Calu3 (cell line): Measurements from ENCODE around the gene LRTM1. TPM values are rescaled to one million over a fixed set of nuclear protein-coding genes. Genes with fewer than 3 reads are reported as not detected.

Source experiments
- BruUV-seq: library from RNA; stranded (reverse); fragments of 400-500 nt; replicated peaks from 2 replicates; lab custom pipeline; 2021; lab: Mats Ljungman, UMichigan
- CTCF ChIA-PET: fragments of 300-600 bp; sonication (Branson Sonifier 250); formaldehyde crosslinking; loops from one replicate; lab custom pipeline; 2022; ENCODE audit warnings: antibody characterized with exemption; lab: Charles Lee
- DNase-seq: peaks from one replicate; pipeline ENCODE4 v3.0.0; 2022
- H3K27ac Mint-ChIP-seq: one replicate; pipeline ENCODE4 v1.8.0; 2022; ENCODE audit warnings: mixed read lengths; ENCODE audit not compliant: unreplicated experiment
- H3K27me3 Mint-ChIP-seq: one replicate; pipeline ENCODE4 v1.8.0; 2022; ENCODE audit warnings: mixed read lengths; ENCODE audit not compliant: unreplicated experiment
- H3K36me3 Mint-ChIP-seq: one replicate; pipeline ENCODE4 v1.8.0; 2022; ENCODE audit warnings: mild to moderate bottlenecking, moderate library complexity, mixed read lengths; ENCODE audit not compliant: insufficient read depth, unreplicated experiment
- H3K4me1 Mint-ChIP-seq: one replicate; pipeline ENCODE4 v1.8.0; 2022; ENCODE audit warnings: mild to moderate bottlenecking, low read depth, mixed read lengths; ENCODE audit not compliant: unreplicated experiment
- H3K4me3 Mint-ChIP-seq: one replicate; pipeline ENCODE4 v1.8.0; 2022; ENCODE audit warnings: mild to moderate bottlenecking, low read depth, moderate library complexity, mixed read lengths; ENCODE audit not compliant: unreplicated experiment
- H3K9me3 Mint-ChIP-seq: one replicate; pipeline ENCODE4 v1.8.0; 2022; ENCODE audit warnings: low read depth, mixed read lengths; ENCODE audit not compliant: unreplicated experiment
- intact Hi-C: fragments of 100-400 bp; cut with micrococcal nuclease; formaldehyde crosslinking; loops from one replicate; pipeline ENCODE4 v1.10.0; 2022; ENCODE audit not compliant: unreplicated experiment
- total RNA-seq: library from RNA; stranded (reverse); gene quantifications from 2 replicates; pipeline ENCODE4 v1.2.3, GENCODE V29; 2022
- TF ChIP-seq, protein P1 (sequence below): fragments of 200-600 bp; IDR thresholded peaks from one replicate; pipeline ENCODE4 v1.8.0; 2022; ENCODE audit warnings: antibody characterized with exemption; ENCODE audit not compliant: unreplicated experiment

Gene LRTM1
- total RNA-seq, 1 experiment from 2014 or later: not detected

- intact Hi-C loops: no loop called here
- Mint-ChIP-seq H3K4me3 (no peak overlapping the region), H3K4me1 (no peaks in the 10 kb centered on the region), H3K27ac (no peak overlapping the region), H3K36me3 (no peaks in the 10 kb centered on the region), H3K27me3 (peaks cover 28% of the 10 kb centered on the region), H3K9me3 (peaks cover 3% of the 10 kb centered on the region)
- TF ChIP-seq, protein P1, sequence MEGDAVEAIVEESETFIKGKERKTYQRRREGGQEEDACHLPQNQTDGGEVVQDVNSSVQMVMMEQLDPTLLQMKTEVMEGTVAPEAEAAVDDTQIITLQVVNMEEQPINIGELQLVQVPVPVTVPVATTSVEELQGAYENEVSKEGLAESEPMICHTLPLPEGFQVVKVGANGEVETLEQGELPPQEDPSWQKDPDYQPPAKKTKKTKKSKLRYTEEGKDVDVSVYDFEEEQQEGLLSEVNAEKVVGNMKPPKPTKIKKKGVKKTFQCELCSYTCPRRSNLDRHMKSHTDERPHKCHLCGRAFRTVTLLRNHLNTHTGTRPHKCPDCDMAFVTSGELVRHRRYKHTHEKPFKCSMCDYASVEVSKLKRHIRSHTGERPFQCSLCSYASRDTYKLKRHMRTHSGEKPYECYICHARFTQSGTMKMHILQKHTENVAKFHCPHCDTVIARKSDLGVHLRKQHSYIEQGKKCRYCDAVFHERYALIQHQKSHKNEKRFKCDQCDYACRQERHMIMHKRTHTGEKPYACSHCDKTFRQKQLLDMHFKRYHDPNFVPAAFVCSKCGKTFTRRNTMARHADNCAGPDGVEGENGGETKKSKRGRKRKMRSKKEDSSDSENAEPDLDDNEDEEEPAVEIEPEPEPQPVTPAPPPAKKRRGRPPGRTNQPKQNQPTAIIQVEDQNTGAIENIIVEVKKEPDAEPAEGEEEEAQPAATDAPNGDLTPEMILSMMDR: no peak
- CTCF ChIA-PET: no interaction called here
- BruUV-seq: no TSS peak
- DNase-seq: no peak
Measured at GRCh38 chr3:54876694-54877093, 51.2 kb downstream of the LRTM1 start.

DNA sequence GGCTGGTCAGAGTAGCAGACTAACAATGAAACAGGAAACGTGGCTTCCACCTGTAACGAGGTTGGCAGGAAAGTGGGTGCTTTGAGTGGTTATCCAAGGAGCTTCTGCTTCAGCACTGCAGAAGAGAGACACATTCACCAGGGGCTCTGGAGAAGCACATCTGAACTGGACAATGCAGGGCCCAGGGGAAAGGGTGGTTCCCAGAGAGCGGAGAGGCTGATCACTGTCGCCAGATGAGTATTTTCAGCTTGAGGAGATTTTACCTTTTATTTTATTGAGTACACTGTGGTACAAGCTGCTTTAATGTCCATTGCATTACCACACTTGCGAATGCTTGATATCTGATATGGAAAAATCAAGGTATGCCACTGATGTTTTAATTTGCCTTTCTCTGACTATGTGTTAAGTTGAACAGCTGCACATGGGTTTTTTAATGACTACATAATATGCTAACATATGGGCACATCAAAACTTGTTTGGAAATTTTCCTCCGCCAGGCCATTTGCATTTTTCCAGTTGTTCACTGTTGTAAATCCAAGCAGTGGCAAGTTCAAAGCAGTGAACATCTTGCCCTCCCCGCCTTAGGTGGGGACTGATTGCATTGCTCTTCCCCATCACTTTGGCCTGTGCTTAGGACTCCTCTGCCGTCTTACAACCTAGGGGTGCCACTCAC is 52.1 kb downstream of the LRTM1 start:
- TF ChIP-seq, protein P1: no peak
- CTCF ChIA-PET: no interaction called here
- intact Hi-C loops: no loop called here
- peaks cover 29% of the 10 kb centered on the region for H3K27me3 Mint-ChIP-seq
- H3K36me3 Mint-ChIP-seq: no peaks in the 10 kb centered on the region
- no peak for DNase-seq
- no peak overlapping the region for H3K27ac Mint-ChIP-seq
- H3K9me3 Mint-ChIP-seq: peaks cover 3% of the 10 kb centered on the region
- BruUV-seq: no TSS peak
- H3K4me1 Mint-ChIP-seq: no peaks in the 10 kb centered on the region
- no peak overlapping the region for H3K4me3 Mint-ChIP-seq

DNA sequence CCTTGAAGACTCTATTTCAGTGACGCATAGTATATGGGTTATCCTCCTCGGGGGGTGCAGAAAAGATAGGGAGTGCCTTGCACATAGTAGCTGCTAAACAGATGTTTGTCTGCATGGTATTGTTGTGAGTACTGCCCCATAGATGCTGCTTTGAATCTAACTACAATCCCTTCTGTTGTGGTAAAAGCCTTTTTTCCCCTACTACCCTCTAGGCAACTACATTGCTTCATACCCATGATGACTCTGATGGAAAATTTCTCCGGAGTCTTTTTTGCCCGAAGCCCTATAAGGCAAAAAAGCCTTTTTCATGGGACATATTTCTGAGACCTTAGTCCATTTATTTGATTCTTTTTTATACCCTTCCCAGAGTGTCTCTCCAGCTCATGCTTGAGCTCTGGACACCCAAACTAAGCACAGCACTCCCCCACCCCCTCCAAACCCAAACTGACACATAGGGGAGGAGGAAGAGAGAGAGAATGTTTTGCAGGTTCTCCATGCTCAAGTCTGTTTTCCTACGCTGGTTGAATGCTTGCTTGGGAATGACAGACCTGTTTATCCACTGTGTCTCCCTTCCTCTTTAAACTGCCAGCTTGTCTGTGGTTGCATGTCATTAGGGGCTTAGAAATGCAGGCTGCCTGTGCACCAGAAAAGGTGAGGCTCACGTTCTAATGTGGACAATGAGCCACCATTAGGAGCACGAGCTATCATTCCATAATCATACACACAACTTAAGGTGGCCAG is 52.9 kb downstream of the LRTM1 start:
- CTCF ChIA-PET: no interaction called here
- no peaks in the 10 kb centered on the region for H3K36me3 Mint-ChIP-seq
- no peak overlapping the region for H3K27ac Mint-ChIP-seq
- TF ChIP-seq, protein P1: no peak
- H3K9me3 Mint-ChIP-seq: peaks cover 3% of the 10 kb centered on the region
- no TSS peak for BruUV-seq
- H3K27me3 Mint-ChIP-seq: peaks cover 29% of the 10 kb centered on the region
- intact Hi-C loops: loop anchor here (5.0 kb wide), 1 partner anchor 307 kb away; no protein-coding TSS in a partner anchor
- no peaks in the 10 kb centered on the region for H3K4me1 Mint-ChIP-seq
- H3K4me3 Mint-ChIP-seq: no peak overlapping the region
- DNase-seq: no peak

DNA sequence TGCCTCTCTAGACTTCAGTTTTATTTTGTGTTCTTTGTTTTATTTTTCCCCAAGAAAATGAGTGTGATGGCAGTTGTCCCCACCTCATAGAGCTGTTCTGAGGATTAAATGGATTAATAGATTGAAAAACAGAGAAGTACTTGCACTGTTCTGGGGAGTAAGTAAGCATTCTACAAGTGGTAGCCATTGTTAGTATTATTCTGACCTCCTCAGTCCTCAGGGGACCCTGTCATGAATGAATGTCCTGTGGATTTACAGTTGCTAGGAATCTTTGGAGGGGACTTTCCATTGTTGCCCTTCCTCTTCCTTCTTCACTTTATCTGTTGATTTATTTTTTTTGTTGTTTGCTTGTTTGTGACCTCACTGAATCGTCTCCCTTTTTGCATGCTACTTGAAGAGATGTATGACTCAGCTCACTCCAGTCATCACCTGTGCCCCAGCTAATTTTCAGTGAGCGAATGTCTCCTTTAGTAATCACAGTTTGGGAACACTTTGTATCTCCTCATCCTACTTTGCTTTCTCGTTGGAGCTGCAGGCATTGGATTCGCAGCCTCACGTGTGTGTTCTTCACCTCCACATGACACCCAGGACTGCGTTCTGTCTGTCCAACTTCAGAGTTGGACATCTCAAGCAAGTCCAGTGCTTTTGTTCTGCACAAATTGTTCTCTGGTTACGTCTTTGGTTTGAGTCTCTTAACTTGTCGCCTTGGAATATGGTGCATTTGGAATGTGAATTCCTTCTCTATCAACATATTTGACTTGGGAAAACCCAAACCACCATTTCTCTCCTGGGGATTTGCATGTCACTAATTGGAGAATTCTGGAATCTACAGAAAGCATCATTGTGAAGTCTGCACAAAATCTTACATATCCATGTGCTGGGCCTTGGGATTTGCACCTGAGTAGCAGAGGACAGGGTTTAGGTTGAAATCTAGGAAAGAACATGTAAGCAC is 54.5 kb downstream of the LRTM1 start:
- CTCF ChIA-PET: no interaction called here
- Mint-ChIP-seq H3K27me3 (peaks cover 29% of the 10 kb centered on the region), H3K9me3 (peaks cover 3% of the 10 kb centered on the region), H3K36me3 (no peaks in the 10 kb centered on the region), H3K4me3 (no peak overlapping the region), H3K27ac (no peak overlapping the region), H3K4me1 (no peaks in the 10 kb centered on the region)
- TF ChIP-seq, protein P1: no peak
- DNase-seq: no peak
- intact Hi-C loops: loop anchor here (5.0 kb wide), 1 partner anchor 309 kb away; no protein-coding TSS in a partner anchor
- no TSS peak for BruUV-seq
